GM23338 (cell line): ENCODE data around the gene ZBTB45. TPM values are rescaled to one million over a fixed set of nuclear protein-coding genes. Genes with fewer than 3 reads are reported as not detected.

Experiments used
- ATAC-seq: fragments of 200-7000 bp; cut with Tn5 transposase; 3 replicates; pipeline ENCODE4 v1.9.1; 2020
- DNase-seq: peaks from one replicate; pipeline ENCODE4 v3.0.0-alpha.2; 2015; ENCODE audit warnings: low spot score
- H2AFZ ChIP-seq: fragments of 200-600 bp; sonication (generic); 2 replicates; pipeline ENCODE4 v1.8.0; 2016; ENCODE audit warnings: antibody characterized with exemption, mild to moderate bottlenecking, moderate library complexity
- H3F3A ChIP-seq: fragments of 200-600 bp; sonication (generic); replicated peaks from 2 replicates; pipeline ENCODE4 v1.8.0; 2017; ENCODE audit warnings: antibody characterized with exemption, mixed run types, low read depth
- H3K27ac ChIP-seq: fragments of 200-600 bp; sonication (generic); 2 replicates; pipeline ENCODE4 v1.6.1; 2016; ENCODE audit warnings: low read depth
- H3K27me3 ChIP-seq: fragments of 200-600 bp; sonication (generic); 2 replicates; pipeline ENCODE4 v1.8.0; 2016; ENCODE audit warnings: mild to moderate bottlenecking, mixed run types, moderate library complexity; ENCODE audit not compliant: insufficient read depth
- H3K36me3 ChIP-seq: fragments of 200-600 bp; sonication (generic); 2 replicates; pipeline ENCODE4 v1.8.0; 2016; ENCODE audit warnings: mild to moderate bottlenecking; ENCODE audit not compliant: insufficient read depth
- H3K4me1 ChIP-seq: fragments of 200-600 bp; sonication (generic); 2 replicates; pipeline ENCODE4 v1.8.0; 2016; ENCODE audit warnings: mild to moderate bottlenecking, moderate library complexity; ENCODE audit not compliant: insufficient read depth
- H3K4me2 ChIP-seq: fragments of 200-600 bp; sonication (generic); 2 replicates; pipeline ENCODE4 v1.7.1; 2017; ENCODE audit warnings: mixed run types
- H3K4me3 ChIP-seq: fragments of 200-600 bp; sonication (generic); 2 replicates; pipeline ENCODE4 v1.6.1; 2016; ENCODE audit warnings: mixed run types
- H3K79me2 ChIP-seq: fragments of 200-600 bp; sonication (generic); replicated peaks from 2 replicates; pipeline ENCODE4 v1.8.0; 2017; ENCODE audit warnings: mild to moderate bottlenecking; ENCODE audit not compliant: insufficient read depth
- H3K9me2 ChIP-seq: fragments of 200-600 bp; sonication (generic); 2 replicates; pipeline ENCODE4 v1.8.0; 2017; ENCODE audit not compliant: insufficient read depth
- H4K20me1 ChIP-seq: fragments of 200-600 bp; sonication (generic); replicated peaks from 2 replicates; pipeline ENCODE4 v1.8.0; 2017; ENCODE audit warnings: mild to moderate bottlenecking; ENCODE audit not compliant: insufficient read depth
- H3K27ac Mint-ChIP-seq: 2 replicates; pipeline ENCODE4 v1.8.0; 2020; ENCODE audit warnings: inconsistent platforms, mild to moderate bottlenecking, moderate library complexity, mixed read lengths
- H3K27me3 Mint-ChIP-seq: 3 replicates; pipeline ENCODE4 v1.8.0; 2022; ENCODE audit warnings: low read depth, mild to moderate bottlenecking, moderate library complexity, mixed read lengths, inconsistent platforms; ENCODE audit not compliant: insufficient read depth, poor library complexity
- H3K36me3 Mint-ChIP-seq: 3 replicates; pipeline ENCODE4 v1.8.0; 2021; ENCODE audit warnings: low read depth, mild to moderate bottlenecking, inconsistent platforms, moderate library complexity, mixed read lengths
- H3K4me1 Mint-ChIP-seq: 3 replicates; pipeline ENCODE4 v1.8.0; 2020; ENCODE audit warnings: mild to moderate bottlenecking, inconsistent platforms, mixed read lengths
- H3K4me3 Mint-ChIP-seq: 3 replicates; pipeline ENCODE4 v1.8.0; 2021; ENCODE audit warnings: moderate library complexity, mild to moderate bottlenecking, inconsistent platforms, mixed read lengths
- H3K9me3 Mint-ChIP-seq: 3 replicates; pipeline ENCODE4 v1.8.0; 2020; ENCODE audit warnings: moderate library complexity, mild to moderate bottlenecking, inconsistent platforms, mixed read lengths
- CREB1 ChIP-seq: fragments of 250-450 bp; sonication (Bioruptor Pico); IDR thresholded peaks from 2 replicates; pipeline ENCODE4 v1.5.0; 2020; ENCODE audit warnings: low read depth, mild to moderate bottlenecking, moderate library complexity
- EZH2 ChIP-seq: fragments of 200-600 bp; sonication (generic); IDR thresholded peaks from one replicate; pipeline ENCODE4 v1.8.0; 2017; ENCODE audit warnings: antibody characterized with exemption, mild to moderate bottlenecking, low read depth; ENCODE audit not compliant: unreplicated experiment
- EZH2phosphoT487 ChIP-seq: fragments of 200-600 bp; sonication (generic); IDR thresholded peaks from one replicate; pipeline ENCODE4 v1.8.1; 2018; ENCODE audit warnings: antibody characterized with exemption; ENCODE audit not compliant: unreplicated experiment
- JUNB ChIP-seq: IDR thresholded peaks from one replicate; pipeline ENCODE4 v1.6.1; 2016; ENCODE audit warnings: antibody characterized with exemption; ENCODE audit not compliant: unreplicated experiment
- NANOG ChIP-seq: IDR thresholded peaks from 2 replicates; pipeline ENCODE4 v1.6.1; 2016; ENCODE audit warnings: antibody characterized with exemption, borderline replicate concordance
- POLR2AphosphoS5 ChIP-seq: IDR thresholded peaks from 2 replicates; pipeline ENCODE4 v1.6.1; 2016; ENCODE audit warnings: antibody characterized with exemption, low read depth
- STAT1 ChIP-seq: IDR thresholded peaks from one replicate; pipeline ENCODE4 v1.6.1; 2016; ENCODE audit warnings: antibody characterized with exemption; ENCODE audit not compliant: unreplicated experiment
- ZNF114 ChIP-seq: fragments of 250-450 bp; sonication (Bioruptor Pico); IDR thresholded peaks from 2 replicates; pipeline ENCODE4 v1.5.0; 2020; ENCODE audit warnings: mild to moderate bottlenecking, moderate library complexity
- polyA plus RNA-seq: library from polyadenylated mRNA; unstranded; fragments of >200 nt; fragmentation: Nextera tagmentation; extraction: Ambion mirVana; gene quantifications from 2 replicates; pipeline ENCODE4 v1.2.1, GENCODE V29; 2016
- total RNA-seq: library from RNA; depleted of rRNA; stranded (reverse); fragments of >200 nt; shearing (Covaris generic); gene quantifications from 2 replicates; pipeline ENCODE4 v1.2.3, GENCODE V29; 2014
- TF ChIP-seq, protein P1 (sequence below): IDR thresholded peaks from 2 replicates; pipeline ENCODE4 v1.6.1; 2016; ENCODE audit warnings: antibody characterized with exemption
- TF ChIP-seq, protein P2 (sequence below): fragments of 250-450 bp; sonication (Bioruptor Pico); IDR thresholded peaks from 2 replicates; pipeline ENCODE4 v1.5.0; 2020; ENCODE audit warnings: mild to moderate bottlenecking, moderate library complexity
- TF ChIP-seq, protein P3 (sequence below): IDR thresholded peaks from one replicate; pipeline ENCODE4 v1.6.1; 2018; ENCODE audit warnings: antibody characterized with exemption; ENCODE audit not compliant: unreplicated experiment
- TF ChIP-seq, protein P4 (sequence below), 2 experiments: fragments of 200-600 bp in 1 of 2; sonication (generic) in 1 of 2; conservative IDR thresholded peaks; 2 replicates each; pipeline versions ENCODE4 v1.5.1 to v1.6.1; 2016 to 2017; ENCODE audit warnings: antibody characterized with exemption in 2 of 2, low read depth in 2 of 2, mild to moderate bottlenecking in 2 of 2, moderate library complexity in 1 of 2

Gene ZBTB45
- total and polyA plus RNA-seq, 2 experiments from 2014 or later, result 9.5 to 10.4 TPM

DNA sequence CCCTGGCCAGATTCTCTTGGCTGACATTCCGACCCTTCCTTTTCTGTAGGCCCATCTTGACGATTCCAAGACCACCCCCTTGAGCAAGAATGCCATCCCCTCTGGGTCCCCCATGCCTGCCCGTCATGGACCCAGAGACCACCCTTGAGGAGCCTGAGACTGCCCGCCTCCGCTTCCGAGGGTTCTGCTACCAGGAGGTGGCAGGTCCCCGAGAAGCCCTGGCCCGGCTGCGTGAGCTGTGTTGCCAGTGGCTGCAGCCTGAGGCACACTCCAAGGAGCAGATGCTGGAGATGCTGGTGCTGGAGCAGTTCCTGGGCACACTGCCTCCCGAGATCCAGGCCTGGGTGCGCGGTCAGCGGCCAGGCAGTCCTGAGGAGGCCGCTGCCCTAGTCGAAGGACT is 42.5 kb downstream of the ZBTB45 start:
- no peaks in the 10 kb centered on the region; the same call in 1 of the 2 replicates for H4K20me1 ChIP-seq

More for the DNA sequence above, 42.5 kb downstream of the ZBTB45 start:
- Histone ChIP-seq H3K79me2 (no peaks in the 10 kb centered on the region), H3K36me3 (no peaks in the 10 kb centered on the region), H3K9me2 (no peaks in the 10 kb centered on the region), H3K27ac (no peak overlapping the region), H3K4me3 (peak overlapping the region; percentile 82), H3F3A (peaks cover 13% of the 10 kb centered on the region), H3K4me2 (peak overlapping the region; percentile 94), H2AFZ (no peak overlapping the region), H3K4me1 (peaks cover 4% of the 10 kb centered on the region; the same call in 1 of the 2 replicates), H3K27me3 (no peaks in the 10 kb centered on the region)
- Mint-ChIP-seq H3K4me3 (peak overlapping the region; percentile 93), H3K4me1 (peaks cover 10% of the 10 kb centered on the region), H3K36me3 (peaks cover 8% of the 10 kb centered on the region), H3K9me3 (no peaks in the 10 kb centered on the region; the same call in 2 of the 3 replicates), H3K27ac (peak overlapping the region; percentile 85), H3K27me3 (peaks cover 25% of the 10 kb centered on the region)
- DNase-seq (no peak), ATAC-seq (no peak)
- TF ChIP-seq EZH2 (no peak), EZH2phosphoT487 (no peak), NANOG (no peak), JUNB (no peak), ZNF114 (CRISPR knock-in tag) (no peak), POLR2AphosphoS5 (no peak), CREB1 (CRISPR knock-in tag) (no peak), STAT1 (no peak)
- TF ChIP-seq, protein P1, sequence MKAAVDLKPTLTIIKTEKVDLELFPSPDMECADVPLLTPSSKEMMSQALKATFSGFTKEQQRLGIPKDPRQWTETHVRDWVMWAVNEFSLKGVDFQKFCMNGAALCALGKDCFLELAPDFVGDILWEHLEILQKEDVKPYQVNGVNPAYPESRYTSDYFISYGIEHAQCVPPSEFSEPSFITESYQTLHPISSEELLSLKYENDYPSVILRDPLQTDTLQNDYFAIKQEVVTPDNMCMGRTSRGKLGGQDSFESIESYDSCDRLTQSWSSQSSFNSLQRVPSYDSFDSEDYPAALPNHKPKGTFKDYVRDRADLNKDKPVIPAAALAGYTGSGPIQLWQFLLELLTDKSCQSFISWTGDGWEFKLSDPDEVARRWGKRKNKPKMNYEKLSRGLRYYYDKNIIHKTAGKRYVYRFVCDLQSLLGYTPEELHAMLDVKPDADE, result no peak
- TF ChIP-seq, protein P2, sequence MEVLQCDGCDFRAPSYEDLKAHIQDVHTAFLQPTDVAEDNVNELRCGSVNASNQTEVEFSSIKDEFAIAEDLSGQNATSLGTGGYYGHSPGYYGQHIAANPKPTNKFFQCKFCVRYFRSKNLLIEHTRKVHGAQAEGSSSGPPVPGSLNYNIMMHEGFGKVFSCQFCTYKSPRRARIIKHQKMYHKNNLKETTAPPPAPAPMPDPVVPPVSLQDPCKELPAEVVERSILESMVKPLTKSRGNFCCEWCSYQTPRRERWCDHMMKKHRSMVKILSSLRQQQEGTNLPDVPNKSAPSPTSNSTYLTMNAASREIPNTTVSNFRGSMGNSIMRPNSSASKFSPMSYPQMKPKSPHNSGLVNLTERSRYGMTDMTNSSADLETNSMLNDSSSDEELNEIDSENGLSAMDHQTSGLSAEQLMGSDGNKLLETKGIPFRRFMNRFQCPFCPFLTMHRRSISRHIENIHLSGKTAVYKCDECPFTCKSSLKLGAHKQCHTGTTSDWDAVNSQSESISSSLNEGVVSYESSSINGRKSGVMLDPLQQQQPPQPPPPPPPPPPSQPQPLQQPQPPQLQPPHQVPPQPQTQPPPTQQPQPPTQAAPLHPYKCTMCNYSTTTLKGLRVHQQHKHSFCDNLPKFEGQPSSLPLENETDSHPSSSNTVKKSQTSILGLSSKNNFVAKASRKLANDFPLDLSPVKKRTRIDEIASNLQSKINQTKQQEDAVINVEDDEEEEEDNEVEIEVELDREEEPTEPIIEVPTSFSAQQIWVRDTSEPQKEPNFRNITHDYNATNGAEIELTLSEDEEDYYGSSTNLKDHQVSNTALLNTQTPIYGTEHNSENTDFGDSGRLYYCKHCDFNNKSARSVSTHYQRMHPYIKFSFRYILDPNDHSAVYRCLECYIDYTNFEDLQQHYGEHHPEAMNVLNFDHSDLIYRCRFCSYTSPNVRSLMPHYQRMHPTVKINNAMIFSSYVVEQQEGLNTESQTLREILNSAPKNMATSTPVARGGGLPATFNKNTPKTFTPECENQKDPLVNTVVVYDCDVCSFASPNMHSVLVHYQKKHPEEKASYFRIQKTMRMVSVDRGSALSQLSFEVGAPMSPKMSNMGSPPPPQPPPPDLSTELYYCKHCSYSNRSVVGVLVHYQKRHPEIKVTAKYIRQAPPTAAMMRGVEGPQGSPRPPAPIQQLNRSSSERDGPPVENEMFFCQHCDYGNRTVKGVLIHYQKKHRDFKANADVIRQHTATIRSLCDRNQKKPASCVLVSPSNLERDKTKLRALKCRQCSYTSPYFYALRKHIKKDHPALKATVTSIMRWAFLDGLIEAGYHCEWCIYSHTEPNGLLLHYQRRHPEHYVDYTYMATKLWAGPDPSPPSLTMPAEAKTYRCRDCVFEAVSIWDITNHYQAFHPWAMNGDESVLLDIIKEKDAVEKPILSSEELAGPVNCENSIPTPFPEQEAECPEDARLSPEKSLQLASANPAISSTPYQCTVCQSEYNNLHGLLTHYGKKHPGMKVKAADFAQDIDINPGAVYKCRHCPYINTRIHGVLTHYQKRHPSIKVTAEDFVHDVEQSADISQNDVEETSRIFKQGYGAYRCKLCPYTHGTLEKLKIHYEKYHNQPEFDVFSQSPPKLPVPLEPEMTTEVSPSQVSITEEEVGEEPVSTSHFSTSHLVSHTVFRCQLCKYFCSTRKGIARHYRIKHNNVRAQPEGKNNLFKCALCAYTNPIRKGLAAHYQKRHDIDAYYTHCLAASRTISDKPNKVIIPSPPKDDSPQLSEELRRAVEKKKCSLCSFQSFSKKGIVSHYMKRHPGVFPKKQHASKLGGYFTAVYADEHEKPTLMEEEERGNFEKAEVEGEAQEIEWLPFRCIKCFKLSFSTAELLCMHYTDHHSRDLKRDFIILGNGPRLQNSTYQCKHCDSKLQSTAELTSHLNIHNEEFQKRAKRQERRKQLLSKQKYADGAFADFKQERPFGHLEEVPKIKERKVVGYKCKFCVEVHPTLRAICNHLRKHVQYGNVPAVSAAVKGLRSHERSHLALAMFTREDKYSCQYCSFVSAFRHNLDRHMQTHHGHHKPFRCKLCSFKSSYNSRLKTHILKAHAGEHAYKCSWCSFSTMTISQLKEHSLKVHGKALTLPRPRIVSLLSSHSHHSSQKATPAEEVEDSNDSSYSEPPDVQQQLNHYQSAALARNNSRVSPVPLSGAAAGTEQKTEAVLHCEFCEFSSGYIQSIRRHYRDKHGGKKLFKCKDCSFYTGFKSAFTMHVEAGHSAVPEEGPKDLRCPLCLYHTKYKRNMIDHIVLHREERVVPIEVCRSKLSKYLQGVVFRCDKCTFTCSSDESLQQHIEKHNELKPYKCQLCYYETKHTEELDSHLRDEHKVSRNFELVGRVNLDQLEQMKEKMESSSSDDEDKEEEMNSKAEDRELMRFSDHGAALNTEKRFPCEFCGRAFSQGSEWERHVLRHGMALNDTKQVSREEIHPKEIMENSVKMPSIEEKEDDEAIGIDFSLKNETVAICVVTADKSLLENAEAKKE (CRISPR knock-in tag), result no peak
- TF ChIP-seq, protein P3, sequence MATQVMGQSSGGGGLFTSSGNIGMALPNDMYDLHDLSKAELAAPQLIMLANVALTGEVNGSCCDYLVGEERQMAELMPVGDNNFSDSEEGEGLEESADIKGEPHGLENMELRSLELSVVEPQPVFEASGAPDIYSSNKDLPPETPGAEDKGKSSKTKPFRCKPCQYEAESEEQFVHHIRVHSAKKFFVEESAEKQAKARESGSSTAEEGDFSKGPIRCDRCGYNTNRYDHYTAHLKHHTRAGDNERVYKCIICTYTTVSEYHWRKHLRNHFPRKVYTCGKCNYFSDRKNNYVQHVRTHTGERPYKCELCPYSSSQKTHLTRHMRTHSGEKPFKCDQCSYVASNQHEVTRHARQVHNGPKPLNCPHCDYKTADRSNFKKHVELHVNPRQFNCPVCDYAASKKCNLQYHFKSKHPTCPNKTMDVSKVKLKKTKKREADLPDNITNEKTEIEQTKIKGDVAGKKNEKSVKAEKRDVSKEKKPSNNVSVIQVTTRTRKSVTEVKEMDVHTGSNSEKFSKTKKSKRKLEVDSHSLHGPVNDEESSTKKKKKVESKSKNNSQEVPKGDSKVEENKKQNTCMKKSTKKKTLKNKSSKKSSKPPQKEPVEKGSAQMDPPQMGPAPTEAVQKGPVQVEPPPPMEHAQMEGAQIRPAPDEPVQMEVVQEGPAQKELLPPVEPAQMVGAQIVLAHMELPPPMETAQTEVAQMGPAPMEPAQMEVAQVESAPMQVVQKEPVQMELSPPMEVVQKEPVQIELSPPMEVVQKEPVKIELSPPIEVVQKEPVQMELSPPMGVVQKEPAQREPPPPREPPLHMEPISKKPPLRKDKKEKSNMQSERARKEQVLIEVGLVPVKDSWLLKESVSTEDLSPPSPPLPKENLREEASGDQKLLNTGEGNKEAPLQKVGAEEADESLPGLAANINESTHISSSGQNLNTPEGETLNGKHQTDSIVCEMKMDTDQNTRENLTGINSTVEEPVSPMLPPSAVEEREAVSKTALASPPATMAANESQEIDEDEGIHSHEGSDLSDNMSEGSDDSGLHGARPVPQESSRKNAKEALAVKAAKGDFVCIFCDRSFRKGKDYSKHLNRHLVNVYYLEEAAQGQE, result no peak
- TF ChIP-seq, protein P4, sequence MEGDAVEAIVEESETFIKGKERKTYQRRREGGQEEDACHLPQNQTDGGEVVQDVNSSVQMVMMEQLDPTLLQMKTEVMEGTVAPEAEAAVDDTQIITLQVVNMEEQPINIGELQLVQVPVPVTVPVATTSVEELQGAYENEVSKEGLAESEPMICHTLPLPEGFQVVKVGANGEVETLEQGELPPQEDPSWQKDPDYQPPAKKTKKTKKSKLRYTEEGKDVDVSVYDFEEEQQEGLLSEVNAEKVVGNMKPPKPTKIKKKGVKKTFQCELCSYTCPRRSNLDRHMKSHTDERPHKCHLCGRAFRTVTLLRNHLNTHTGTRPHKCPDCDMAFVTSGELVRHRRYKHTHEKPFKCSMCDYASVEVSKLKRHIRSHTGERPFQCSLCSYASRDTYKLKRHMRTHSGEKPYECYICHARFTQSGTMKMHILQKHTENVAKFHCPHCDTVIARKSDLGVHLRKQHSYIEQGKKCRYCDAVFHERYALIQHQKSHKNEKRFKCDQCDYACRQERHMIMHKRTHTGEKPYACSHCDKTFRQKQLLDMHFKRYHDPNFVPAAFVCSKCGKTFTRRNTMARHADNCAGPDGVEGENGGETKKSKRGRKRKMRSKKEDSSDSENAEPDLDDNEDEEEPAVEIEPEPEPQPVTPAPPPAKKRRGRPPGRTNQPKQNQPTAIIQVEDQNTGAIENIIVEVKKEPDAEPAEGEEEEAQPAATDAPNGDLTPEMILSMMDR (conservative IDR thresholded peaks at IDR 0.05; ENCODE audit: low read depth in 2 of 2), result no peak
